Measurements from ENCODE around the gene ZNF234. TPM values are rescaled to one million over a fixed set of nuclear protein-coding genes. Genes with fewer than 3 reads are reported as not detected.
"Not testable (repeated sequence)": the region's sequence is repeated elsewhere in the genome, so short reads cannot be mapped to it uniquely, and the experiment has no call there.

The ZNF234 gene
- polyA plus RNA-seq, 3 donors = 13.8 to 21.3 (median 15.1) TPM

DNA sequence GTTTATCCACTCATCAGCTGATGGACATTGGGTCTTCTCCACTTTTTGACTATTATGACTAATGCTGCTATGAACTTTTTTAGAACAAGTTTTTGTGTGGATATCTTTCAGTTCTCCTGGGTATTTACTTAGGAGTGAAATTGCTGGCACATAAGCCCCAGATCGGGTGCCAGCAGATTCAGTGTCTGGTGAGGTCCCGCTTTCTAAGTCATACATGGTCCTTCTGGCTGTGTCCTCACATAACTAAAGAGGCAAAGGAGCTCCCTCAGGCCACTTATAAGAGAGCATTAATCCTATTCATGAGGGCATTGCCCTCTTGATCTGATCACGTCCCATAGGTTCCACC is 22.9 kb downstream of the ZNF234 start:
- DNase-seq (ENCODE audit: extremely low read depth in 1 of 11, low read depth in 9 of 11, low spot score in 4 of 11) = no peak

GRCh38 chr19:44164673-44165512 is 23.5 kb downstream of the ZNF234 start, which contains the start of gene ZNF226:
Gene ZNF226 (plus strand): TSS chr19:44165100. CDS start chr19:44170081, 4,981 bp downstream.
- peak; percentile 86 to 99 (median 94) for DNase-seq (ENCODE audit: extremely low read depth in 1 of 11, low read depth in 9 of 11, low spot score in 4 of 11)

GRCh38 chr19:44170660-44171059 is 29.3 kb downstream of the ZNF234 start:
- DNase-seq (ENCODE audit: extremely low read depth in 1 of 11, low read depth in 9 of 11, low spot score in 4 of 11) = not testable (repeated sequence)

DNA sequence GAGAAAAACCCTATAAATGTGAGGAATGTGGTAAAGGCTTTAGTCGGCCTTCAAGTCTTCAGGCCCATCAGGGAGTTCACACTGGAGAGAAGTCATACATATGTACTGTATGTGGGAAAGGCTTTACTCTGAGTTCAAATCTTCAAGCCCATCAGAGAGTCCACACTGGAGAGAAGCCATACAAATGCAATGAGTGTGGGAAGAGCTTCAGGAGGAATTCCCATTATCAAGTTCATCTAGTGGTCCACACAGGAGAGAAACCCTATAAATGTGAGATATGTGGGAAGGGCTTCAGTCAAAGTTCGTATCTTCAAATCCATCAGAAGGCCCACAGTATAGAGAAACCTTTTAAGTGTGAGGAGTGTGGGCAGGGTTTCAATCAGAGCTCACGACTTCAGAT is 35.2 kb downstream of the ZNF234 start:
- DNase-seq (ENCODE audit: extremely low read depth in 1 of 11, low read depth in 9 of 11, low spot score in 4 of 11) = no peak

GRCh38 chr19:44180968-44181367 is 39.6 kb downstream of the ZNF234 start:
- no peak for DNase-seq (ENCODE audit: extremely low read depth in 1 of 11, low read depth in 9 of 11, low spot score in 4 of 11)

GRCh38 chr19:44182145-44182544 is 40.8 kb downstream of the ZNF234 start:
- DNase-seq (ENCODE audit: extremely low read depth in 1 of 11, low read depth in 9 of 11, low spot score in 4 of 11) = no peak

- no peak for DNase-seq (ENCODE audit: extremely low read depth in 1 of 11, low read depth in 9 of 11, low spot score in 4 of 11)
These were observed 48.7 kb downstream of the ZNF234 start for GRCh38 chr19:44190020-44190419.

DNA sequence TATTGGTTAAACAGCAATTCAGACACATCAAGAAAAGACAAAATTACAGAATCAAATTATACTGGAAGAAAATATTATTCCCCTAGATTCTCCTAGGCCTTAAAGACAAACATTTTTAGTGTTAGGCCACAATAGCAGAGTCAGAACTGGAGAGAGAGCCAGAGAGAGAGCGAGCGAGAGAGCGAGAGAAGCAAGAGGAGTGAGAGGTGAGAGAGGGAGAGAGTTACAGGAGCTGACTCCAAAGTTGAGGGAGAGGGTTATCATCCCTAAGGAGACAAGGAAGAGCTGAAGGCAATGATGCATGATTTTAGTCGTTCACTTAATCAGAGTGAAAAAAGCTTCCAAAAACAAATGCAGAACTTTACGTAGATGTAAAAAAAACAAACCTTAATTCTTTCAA is 50.8 kb downstream of the ZNF234 start:
- DNase-seq (ENCODE audit: extremely low read depth in 1 of 11, low read depth in 9 of 11, low spot score in 4 of 11) = no peak

GRCh38 chr19:44196772-44197171 is 55.4 kb downstream of the ZNF234 start:
- no peak for DNase-seq (ENCODE audit: extremely low read depth in 1 of 11, low read depth in 9 of 11, low spot score in 4 of 11)

DNA sequence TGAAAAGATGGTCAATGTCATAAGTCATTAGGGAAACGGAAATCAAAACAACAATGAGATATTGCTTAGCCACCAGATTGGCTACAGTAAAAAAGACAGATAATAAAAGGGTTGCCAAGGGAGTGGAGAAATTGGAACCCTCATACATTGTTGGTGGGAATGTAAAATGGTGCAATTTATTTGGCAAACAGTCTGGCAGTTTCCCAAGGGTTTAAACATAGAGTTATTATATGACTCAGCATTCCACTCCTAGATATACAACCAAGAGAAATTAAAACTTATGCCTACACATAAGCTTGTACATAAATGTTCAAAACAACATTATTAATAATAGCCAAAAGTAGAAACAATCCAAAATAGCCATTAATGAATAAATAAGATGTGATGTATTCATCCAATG is 61.1 kb downstream of the ZNF234 start:
- DNase-seq (ENCODE audit: extremely low read depth in 1 of 11, low read depth in 9 of 11, low spot score in 4 of 11) = no peak

DNA sequence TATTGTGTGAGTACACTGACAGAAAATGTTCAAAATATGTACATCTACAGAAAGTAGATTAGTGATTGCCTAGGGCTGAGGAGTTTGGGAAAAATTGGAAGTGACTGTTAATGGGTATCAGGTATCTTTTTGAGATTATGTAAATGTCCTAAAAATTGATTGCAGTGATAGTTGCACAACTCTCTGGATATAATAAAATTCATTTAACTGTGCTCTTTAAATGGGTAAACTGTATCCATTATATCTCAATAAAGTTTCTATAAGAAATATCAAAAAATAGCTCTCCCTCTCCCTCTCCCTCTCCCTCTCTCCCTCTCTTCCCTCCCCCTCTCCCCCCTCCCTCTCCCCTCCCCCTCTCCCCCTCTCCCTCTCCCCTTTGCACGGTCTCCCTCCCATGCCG is 61.6 kb downstream of the ZNF234 start:
- no peak for DNase-seq (ENCODE audit: extremely low read depth in 1 of 11, low read depth in 9 of 11, low spot score in 4 of 11)

- DNase-seq (ENCODE audit: extremely low read depth in 1 of 11, low read depth in 9 of 11, low spot score in 4 of 11) = not testable (repeated sequence)
These were observed 62.5 kb downstream of the ZNF234 start for GRCh38 chr19:44203877-44204276.

GRCh38 chr19:44204772-44205171 is 63.4 kb downstream of the ZNF234 start:
- DNase-seq (ENCODE audit: extremely low read depth in 1 of 11, low read depth in 9 of 11, low spot score in 4 of 11) = no peak

DNA sequence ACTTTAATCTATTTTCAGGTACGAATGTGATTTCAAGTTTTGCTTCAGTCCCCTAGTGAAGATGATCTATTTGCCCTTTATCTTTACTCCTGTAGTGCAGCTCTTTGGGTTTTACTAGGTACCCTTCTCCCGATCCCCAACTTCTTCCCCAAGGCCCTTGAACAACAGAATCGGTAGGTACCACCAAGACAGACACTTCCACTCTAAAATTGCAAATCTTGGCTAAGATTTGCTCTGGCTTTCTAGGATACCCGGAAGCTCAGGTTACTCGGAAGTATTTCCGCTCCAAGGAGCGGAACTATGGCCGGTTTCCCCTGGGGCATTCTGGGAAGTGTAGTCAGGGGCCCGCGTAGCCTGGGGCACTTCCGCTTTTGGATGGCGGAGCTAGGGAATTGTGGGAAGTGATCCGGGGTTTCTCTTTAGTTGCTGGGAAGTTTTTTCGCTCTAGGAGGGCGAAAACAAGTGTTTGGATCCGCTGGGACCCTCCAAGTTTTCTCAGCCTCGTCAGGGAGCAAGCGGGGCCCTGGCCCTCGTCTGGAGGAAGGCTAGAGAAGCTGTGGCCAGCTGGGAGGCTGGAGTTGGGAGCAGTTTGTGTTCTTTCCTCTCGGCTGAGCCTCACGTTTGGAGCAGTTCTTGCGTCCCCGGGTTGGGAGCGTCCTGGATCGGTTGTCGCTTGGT is 65.9 kb downstream of the ZNF234 start:
- DNase-seq (ENCODE audit: extremely low read depth in 1 of 11, low read depth in 9 of 11, low spot score in 4 of 11) = peak; percentile 85 to 96 (median 92)

Other genes with a start within 250 kb of the ZNF234 start
- gene ZNF45, start 206.3 kb upstream of the ZNF234 start, polyA plus RNA-seq (ENCODE audit: insufficient read length in 3 of 3) = 10 to 100 TPM; 25.0 to 31.0 (median 26.9) TPM
- 1 to 10 TPM; 6.0 to 9.3 (median 7.2) TPM for gene ZNF221, start 190.3 kb upstream of the ZNF234 start, polyA plus RNA-seq (ENCODE audit: insufficient read length in 3 of 3)
- gene ZNF155, start 157.4 kb upstream of the ZNF234 start, polyA plus RNA-seq (ENCODE audit: insufficient read length in 3 of 3) = 10 to 100 TPM; 13.9 to 17.2 (median 14.3) TPM
- gene ZNF230, start 138.6 kb upstream of the ZNF234 start, polyA plus RNA-seq (ENCODE audit: insufficient read length in 3 of 3) = 1 to 10 TPM; 6.0 to 7.7 (median 6.8) TPM
- gene ZNF222, start 116.2 kb upstream of the ZNF234 start, polyA plus RNA-seq (ENCODE audit: insufficient read length in 3 of 3) = 10 to 100 TPM in 2 of 3 donors, 1 to 10 TPM in 1; 9.7 to 11.4 (median 10.2) TPM
- gene ZNF223, start 89.5 kb upstream of the ZNF234 start, polyA plus RNA-seq (ENCODE audit: insufficient read length in 3 of 3) = 10 to 100 TPM; 10.7 to 15.1 (median 12.4) TPM
- gene ZNF284, start 69.4 kb upstream of the ZNF234 start, polyA plus RNA-seq (ENCODE audit: insufficient read length in 3 of 3) = 1 to 10 TPM; 3.2 to 5.9 (median 3.5) TPM
- 10 to 100 TPM; 23.5 to 49.8 (median 31.8) TPM for gene ZNF224, start 47.2 kb upstream of the ZNF234 start, polyA plus RNA-seq (ENCODE audit: insufficient read length in 3 of 3)
- 10 to 100 TPM in 1 of 3 donors, 1 to 10 TPM in 2; 9.1 to 11.6 (median 9.5) TPM for gene ZNF225, start 28.2 kb upstream of the ZNF234 start, polyA plus RNA-seq (ENCODE audit: insufficient read length in 3 of 3)
- 10 to 100 TPM; 24.0 to 35.1 (median 30.5) TPM for gene ZNF226, start 23.5 kb downstream of the ZNF234 start, polyA plus RNA-seq (ENCODE audit: insufficient read length in 3 of 3)
- gene ZNF227, start 71.0 kb downstream of the ZNF234 start, polyA plus RNA-seq (ENCODE audit: insufficient read length in 3 of 3) = 10 to 100 TPM; 25.1 to 27.5 (median 25.8) TPM
- gene ZNF233, start 118.3 kb downstream of the ZNF234 start, polyA plus RNA-seq (ENCODE audit: insufficient read length in 3 of 3) = 1 to 10 TPM; 6.3 to 8.0 (median 6.7) TPM
- 10 to 100 TPM; 11.2 to 13.1 (median 12.9) TPM for gene ZNF235, start 163.5 kb downstream of the ZNF234 start, polyA plus RNA-seq (ENCODE audit: insufficient read length in 3 of 3)
- 10 to 100 TPM; 12.4 to 13.4 (median 13.1) TPM for gene ZNF112, start 215.1 kb downstream of the ZNF234 start, polyA plus RNA-seq (ENCODE audit: insufficient read length in 3 of 3)

Data from renal cortex interstitium (tissue), 11 donors.